ENCODE measurements around the gene PDGFRA.
"Not testable (repeated sequence)": the region's sequence is repeated elsewhere in the genome, so short reads cannot be mapped to it uniquely, and the experiment has no call there.

The PDGFRA gene

GRCh38 chr4:54322818-54323417 lies 93.8 kb downstream of the PDGFRA start:
- no peak for DNase-seq

GRCh38 chr4:54330896-54331295 lies 101.8 kb downstream of the PDGFRA start:
- no peak for DNase-seq

GRCh38 chr4:54332542-54332941 lies 103.4 kb downstream of the PDGFRA start:
- DNase-seq: no peak

- DNase-seq: no peak
These were observed 104.6 kb downstream of the PDGFRA start for GRCh38 chr4:54333657-54334056.

- not testable (repeated sequence) for DNase-seq
These were observed 105.7 kb downstream of the PDGFRA start for GRCh38 chr4:54334769-54335168.

- no peak for DNase-seq
These were observed 107.9 kb downstream of the PDGFRA start for GRCh38 chr4:54337009-54337408.

GRCh38 chr4:54342067-54342466 lies 113.0 kb downstream of the PDGFRA start:
- not testable (repeated sequence) for DNase-seq

Data from activated CD4-positive, CD25-positive, alpha-beta regulatory T cell treated with anti-CD3 and anti-CD28 coated beads, Interleukin-2, amount 50 U/mL, for 72 hours (primary cell).